ENCODE measurements around the gene OSCP1. TPM values are rescaled to one million over a fixed set of nuclear protein-coding genes. Genes with fewer than 3 reads are reported as not detected.
A peak's percentile ranks its signal among the peaks of the same experiment; 100 is the strongest.

Gene OSCP1
- total RNA-seq, 1 experiment from 2014 or later: 1.8 TPM

DNA sequence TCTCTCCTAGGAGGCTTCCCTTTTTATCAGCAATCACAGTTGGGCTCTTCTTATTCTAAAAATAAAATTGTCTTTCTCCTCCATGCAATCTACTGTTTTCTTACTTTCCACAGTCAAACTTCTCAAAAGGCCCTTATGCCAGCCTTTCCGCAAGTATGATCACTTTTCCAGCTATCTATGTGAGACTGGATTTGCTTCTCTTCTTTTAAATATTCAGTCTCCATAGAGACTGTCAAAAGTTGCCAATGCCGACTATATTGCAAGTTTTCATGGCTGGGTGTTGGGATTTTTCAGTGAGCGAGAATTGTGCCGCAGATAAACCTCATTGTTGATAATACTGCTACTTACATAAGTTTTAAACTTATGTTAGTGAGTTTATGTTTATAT lies 47.8 kb downstream of the OSCP1 start:
- no peak for DNase-seq (ENCODE audit: low read depth)

DNA sequence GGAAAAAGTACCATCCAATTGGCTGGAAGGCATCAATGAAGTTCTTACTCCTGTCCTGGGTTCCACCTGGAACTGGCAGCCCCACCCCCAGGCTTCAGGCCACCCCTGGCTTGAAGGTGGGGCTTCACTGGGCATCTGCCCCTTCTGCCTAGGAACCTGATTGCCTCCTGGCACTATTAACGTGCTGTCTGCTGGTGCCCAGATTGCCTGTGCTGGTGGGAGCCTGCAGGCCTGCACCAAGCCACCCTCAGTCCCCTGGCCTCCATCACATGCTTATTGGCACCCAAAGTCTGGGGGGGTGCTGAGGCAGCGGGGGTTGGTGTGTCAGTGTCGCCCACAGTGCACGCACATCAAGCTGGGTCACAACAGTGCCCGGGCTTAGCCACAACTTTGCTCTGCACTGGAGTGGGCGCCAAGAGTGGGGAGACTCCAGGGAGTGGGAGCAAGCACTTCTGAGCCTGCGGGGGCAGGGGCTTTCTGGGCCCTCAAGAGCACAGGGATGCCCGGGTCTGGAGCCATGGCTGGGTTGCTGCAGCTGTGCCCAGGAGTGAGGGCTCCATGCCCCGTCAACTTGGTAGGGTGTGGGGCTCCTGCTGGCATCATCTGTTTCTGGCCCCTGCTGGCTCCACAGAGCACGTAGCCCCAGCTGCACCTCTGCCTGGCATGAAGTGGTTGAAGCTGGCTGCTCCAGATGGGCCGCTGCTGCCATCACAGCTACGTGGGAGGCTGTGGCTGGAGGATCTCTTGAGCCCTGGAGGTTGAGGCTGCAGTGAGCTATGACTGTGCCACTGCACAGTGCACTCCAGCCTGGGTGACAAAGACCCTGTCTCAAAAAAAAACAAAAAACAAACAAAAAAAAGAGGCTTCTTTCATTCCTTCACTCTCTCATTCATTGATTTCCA lies 48.4 kb downstream of the OSCP1 start:
- no peak for DNase-seq (ENCODE audit: low read depth)

DNA sequence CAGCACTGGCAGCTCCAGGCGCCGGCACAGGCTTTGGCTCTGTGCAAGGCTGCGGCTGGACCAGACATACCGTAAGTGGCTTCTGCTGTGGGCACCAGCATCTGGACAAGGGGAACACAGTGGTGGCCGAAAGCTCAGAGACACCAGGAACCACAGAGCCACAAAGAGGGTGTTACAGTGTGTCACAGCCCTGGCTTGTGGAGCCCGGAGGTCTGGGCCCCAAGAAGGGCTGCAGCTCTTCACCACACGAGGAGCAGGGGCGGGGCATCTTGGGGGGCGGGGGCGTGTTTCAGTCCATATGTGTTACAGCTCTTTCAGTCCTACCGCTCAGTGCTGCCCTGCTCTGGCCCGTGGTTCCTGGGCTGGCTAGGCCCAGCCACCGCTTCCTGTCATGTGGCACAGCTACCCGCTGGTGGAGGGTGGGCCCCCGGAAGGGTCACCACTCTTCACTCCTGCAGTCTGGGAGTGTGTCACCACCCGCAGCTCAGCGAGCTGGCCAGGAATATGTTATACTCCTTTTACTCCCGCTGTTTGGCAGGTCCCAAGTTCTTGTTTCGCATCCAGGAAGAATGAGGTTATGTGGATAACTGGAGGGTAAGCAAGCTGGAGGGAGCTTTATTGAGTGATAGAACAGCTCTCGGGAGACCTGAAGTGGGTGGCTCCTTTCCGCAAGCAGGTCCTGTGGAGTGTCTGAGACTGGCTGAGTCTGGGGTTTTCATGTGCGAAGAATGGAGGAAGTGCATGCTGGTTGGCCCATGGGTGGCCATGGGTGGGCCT lies 49.2 kb downstream of the OSCP1 start:
- DNase-seq (ENCODE audit: low read depth): peak; percentile 97

DNA sequence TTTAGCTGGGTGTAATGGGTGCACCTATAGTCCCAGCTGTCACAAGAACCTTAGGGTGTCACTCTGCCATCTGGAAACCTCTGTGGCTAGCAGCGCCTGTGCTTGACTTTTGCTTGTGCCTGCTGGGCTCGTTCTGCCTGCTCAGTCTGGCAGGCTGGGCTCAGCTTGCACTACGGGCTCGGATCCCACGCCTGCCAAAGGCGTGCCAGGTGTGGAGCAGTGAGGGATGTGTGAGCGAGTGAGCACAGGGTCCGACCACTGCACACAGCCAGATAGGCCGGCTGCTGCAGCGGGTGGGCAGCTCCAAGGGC lies 49.8 kb downstream of the OSCP1 start:
- no peak for DNase-seq (ENCODE audit: low read depth)

DNA sequence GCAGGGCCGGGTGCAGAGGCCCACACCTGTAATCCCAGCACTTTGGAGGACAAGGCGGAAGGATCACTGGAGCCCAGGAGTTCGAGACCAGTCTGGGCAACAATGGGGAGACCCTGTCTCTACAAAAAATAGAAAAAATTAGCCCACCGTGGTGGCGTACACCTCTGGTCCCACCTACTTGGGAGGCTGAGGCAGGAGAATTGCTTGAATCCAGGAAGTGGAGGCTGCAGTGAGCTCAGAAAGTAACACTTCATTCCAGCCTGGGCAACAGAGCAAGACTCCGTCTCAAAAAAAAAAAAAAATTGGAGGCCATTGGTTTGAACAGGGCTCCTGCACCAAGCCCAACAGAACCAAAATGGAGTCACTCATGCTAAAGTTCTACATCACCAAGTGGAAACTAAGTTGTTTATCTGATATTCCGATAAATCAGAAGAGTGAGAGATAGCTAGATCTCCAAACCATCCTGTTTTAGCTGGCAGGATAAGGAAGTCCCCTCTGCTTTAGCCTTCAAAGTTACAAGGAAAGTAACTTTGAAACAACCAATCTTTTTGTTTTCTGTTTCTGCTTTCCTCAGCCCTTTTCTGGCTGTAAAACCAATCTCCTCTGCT lies 51.8 kb downstream of the OSCP1 start:
- DNase-seq (ENCODE audit: low read depth): no peak

DNA sequence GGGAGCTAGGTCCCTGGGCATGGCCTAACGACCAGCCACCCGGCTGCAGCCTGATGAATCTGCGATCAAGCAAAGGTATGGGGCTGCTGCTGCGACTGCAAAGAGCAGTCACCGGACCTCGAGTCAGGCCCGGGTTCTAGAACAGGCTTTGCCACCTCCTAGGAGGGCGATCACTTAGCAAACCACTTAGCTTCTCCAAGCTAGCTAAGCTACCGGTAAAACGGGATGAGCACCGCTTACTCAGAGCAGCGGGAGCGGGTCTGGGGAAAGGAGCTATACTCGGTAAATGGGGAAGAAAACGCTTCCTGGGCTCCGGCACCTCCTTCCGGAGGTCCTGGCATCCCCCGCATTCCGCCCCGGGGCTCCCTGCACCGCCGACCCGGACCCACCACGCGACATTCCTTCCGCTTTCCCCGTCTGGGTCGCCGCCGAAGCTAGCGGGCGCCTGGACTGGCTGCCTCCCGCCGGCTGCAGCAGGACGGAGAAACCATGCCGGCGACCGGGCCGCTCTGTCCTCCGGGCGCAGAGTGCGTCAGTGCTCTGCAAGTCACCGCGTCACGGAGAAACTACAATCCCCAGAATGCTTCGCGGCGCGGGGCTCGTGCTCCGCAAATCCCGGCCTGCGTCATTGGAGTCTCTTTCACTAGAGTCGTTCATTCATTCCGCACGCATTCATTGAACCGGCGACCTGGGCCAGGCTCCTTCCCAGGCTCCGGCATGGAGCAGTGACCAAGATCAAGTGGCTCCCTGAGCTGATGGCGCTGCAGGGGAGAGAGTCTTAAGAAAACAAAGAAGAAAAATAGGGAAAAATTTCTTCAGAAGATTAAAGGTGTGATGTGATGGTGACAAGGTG lies 52.6 kb downstream of the OSCP1 start, which contains the start of gene LSM10:
LSM10 (minus strand) TSS at position 531 of the 853 bp plus-strand sequence. CDS start 3,779 bp downstream, outside the sequence.
- peak; percentile 92 for DNase-seq (ENCODE audit: low read depth)

DNA sequence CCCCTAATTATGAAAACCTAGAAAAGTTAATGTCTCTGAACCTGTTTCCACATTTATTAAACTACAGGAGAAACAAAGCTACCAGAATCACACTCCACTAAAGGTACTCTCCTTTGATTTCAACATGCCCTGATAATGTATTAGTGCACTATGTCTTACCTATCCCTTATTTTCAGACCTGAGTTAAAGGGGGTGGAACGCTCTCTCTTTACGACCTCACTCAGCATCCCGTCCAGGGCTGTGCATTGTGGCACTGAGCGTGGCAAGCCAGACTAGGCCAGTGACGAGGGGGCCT lies 53.2 kb downstream of the OSCP1 start:
- DNase-seq (ENCODE audit: low read depth): no peak

DNA sequence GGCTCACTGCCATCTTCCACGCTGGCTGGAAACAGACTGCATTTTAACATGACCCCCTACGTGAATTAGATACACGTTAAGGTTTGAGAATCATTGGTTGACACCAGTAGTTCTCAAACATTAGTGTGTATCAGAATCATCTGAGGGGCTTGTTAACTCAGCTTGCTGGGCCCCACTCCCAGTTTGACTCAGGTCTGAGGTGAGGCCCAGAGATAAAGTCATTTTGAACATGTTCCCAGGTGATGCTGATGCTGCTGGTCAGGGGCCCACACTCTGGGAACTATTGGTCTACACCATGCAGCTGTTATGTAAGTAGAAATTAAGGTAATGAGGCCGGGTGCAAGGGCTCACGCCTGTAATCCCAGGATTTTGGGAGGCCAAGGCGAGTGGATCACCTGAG lies 53.9 kb downstream of the OSCP1 start:
- DNase-seq (ENCODE audit: low read depth): no peak

DNA sequence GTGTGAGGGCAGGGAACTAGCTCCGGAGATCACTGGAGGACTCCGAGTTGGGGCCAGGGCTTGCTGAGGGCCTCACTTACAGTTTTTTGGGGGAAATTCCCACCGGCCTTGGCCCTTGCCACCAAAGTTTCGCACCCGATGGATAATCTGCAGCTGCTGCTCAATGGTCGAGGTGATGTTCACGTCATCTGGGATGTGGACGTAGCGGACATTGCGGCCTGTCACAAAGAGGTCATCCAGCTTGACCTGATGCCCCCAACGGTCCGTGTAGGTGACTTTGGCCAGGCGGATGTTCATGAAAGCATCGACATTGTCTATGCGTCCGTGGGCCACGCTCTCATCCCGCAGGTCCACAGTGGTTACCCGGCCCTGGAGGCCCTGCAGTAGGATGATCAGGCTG lies 56.6 kb downstream of the OSCP1 start:
- DNase-seq (ENCODE audit: low read depth): no peak

DNA sequence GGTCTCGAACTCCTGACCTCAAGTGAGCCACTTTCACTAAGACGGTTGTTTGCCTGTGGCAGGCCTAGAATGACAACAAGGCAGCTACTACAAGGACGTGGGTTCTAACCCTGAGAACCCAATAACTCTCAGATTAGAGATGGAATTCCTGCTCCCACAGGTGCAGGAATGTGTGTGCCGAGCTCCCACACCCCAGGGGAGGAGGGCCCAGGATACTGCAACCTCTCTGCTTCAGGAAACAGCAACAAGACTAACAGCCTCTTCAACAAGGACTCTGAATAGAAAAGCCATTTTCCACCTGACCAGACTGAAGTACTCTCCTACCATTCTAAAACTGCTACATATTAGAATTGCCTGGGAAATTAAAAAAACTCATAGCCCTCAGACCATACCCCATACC lies 57.4 kb downstream of the OSCP1 start:
- no peak for DNase-seq (ENCODE audit: low read depth)

DNA sequence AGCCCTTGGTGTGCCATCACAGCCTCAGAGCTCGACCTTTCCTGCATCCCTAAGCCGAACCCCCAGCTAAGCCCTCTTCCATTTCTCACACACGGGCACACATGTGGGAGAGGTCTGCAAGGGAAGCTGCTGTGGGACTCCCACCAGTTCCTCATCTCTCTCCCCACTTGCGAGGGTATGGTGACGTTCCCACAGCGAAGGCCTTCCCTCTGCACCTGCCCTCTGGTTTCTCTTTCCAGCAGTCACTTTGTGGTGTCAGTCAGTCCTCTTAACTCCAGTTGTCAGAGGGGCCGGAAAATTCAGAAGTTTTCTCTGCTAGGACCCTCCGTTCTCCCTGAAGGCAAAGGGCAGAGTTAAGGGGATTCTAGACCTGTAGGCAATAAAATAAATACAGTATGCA lies 59.0 kb downstream of the OSCP1 start:
- DNase-seq (ENCODE audit: low read depth): no peak

DNA sequence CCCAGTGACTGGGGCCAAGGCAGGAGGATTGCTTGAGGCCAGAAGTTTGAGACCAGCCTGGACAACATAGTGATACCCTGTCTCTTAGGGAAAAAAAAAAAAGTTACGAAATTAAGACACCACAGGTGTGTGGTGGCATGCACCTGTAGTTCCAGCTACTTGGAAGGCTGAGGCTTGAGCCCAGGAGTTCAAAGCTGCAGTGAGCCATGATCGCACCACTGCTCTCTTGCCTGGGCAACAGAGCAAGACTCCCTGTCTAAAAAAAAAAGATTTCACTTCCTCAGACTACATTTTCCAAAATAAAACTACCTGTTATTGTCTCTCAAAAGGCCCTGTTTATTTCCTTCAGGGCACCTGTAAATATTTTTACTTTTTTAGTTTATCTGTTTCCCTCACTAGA lies 59.8 kb downstream of the OSCP1 start:
- DNase-seq (ENCODE audit: low read depth): no peak

DNA sequence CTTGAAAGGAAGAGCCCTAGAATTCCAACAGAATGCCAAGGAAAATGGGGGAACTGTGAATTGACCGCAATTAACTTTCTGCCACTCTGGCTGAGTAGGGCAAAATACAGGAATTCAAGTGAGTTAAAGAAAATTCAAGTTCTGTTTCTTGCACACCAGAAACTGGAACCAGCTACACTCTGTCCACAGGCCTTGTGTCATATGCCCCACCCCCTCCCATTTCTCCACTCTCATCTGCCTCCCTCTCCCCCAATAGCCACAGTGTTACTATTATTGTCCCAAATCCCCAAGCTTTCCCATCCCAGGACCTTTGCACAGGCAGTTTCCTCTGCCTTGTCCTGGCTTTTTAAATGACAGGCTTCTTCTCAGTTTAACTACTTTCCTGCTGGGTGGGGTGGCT lies 60.3 kb downstream of the OSCP1 start:
- DNase-seq (ENCODE audit: low read depth): no peak

DNA sequence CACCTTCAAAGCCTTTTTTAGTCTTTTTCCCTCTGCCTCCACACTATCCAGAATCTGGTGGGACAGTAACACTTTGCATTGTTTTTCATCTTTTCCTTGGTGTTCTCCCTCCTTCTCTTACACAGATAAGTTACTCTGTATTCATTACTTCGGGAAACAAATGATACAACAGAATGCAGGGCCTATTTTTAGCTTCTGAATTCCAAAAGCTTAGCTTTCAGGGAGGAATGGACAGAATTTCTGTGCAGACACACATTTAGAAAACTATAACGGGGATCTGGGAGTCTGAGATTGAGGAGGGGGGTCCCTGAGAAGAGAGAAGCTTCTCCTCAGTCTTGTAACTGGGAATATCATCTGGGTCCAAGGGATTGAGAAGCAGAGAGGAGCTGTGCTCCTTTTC lies 61.0 kb downstream of the OSCP1 start:
- no peak for DNase-seq (ENCODE audit: low read depth)

DNA sequence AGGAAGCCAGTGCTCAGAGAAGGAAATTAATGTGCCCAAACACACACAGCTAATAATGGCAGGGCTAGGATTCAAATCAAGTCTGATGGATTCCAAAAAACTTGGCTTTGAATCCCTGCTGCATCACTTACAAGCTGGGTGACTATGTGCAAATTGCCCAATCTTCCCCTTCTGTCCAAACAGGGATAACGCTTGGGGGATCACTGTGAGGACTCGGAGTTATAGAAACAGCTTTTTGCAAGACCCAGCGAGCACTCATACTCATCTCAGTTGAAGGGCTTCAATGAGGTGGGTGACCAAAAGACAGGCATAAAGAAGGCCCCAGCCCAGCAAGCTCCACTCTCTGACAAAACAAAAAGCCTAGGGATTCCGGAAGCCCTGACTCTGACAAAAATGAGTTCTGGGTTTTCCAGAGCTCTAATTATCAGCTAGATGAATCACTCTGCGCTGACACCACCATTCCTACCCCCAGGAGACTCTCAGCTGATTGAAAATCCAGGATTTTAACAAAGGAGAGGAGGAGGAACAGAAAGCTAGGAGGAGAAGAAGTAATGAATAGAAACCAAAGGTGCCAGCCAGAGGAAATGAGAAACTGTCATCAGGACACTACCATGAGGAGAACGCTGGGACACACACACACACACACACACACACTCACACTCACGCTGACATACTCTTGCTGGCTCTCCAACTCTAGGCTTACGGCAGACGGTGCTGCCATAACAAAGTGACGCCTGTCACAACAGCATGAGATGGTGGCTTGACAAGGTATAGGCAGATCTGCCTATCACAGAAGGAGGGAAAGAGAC lies 62.9 kb downstream of the OSCP1 start:
- peak; percentile 74 for DNase-seq (ENCODE audit: low read depth)

DNA sequence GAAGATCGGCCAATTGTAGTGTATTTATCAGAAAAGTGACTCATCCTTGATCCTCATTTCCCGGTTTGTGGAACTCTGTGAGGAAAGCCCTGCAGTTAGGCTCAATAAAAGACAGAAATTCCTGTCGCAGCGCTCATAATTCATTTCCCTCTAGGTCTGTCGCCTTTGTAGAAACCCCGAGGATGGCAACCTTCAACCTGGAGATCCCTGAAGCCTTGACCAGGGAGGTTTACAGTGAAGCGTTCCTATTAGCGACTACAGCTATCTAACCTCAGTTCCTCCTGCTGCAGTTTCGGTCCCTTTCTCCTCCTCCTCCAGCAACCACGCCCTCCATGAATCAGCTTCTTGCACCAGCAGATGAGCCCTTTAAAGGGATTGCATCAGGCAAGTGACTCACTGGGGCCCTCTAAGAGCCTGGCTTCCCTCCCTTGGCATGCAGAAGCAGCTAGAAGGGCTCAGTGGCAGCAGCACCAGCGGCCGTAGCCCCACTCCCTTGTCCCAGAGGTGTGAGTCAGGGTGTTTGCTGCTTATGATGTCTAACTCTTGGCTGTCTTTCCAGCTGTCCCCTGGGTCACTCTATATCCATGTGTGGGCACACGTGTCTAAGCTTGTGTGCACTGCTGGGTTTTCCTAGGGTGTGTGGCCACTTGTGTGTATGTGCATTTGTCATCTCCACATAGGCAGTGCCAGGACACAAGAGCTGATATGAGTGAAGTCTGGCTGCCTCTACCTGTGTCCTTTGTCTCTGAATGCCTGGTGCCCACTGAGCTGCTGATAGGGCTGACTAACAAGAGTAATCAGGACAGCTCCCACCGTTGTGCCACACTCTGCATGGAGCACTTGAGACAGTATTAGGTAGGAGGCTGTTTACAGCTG lies 63.7 kb downstream of the OSCP1 start:
- DNase-seq (ENCODE audit: low read depth): peak; percentile 100

DNA sequence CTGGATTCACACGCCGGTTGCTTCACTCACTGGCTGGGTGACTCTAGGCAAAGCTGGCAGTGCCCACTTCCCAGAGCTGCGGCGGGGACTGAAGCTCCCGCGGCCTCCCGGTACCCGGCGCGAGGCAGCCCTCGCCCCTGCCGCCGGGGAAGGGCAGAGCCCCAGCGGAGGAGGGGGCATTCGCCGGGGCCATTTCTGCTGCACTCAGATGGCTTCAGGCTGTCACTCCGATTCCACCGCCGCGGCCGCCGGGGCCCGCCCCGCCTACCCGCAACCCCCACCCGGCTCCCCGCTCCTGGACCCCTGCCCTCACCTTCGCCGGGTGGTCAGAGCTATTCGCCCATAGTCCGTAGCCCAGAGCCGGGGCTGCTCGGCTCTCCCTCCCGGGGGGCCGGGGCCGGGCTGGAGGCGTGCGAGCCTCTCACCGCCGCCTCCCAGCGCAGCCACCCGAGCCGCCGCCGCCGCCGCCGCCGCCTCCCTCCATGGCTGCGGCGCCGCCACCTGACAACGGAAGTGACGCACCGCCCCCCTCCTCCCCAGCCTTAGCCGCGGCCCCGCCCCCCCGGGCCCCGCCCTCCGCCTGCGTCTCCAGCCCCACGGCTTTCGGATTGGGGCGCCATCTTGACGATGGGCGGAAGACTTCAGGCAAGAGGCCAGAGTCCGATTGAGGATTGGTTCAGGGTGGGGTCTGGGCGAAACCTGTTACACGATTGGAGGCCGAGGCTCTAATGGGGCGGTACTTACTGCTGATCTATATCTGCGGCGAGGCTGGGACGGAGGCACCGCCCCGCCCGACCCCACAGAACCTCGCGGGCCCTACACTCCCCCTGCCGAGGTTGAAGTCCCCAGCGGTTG lies 64.6 kb downstream of the OSCP1 start, which contains the start of gene STK40:
STK40 (minus strand) TSS at position 515 of the 855 bp plus-strand sequence. CDS start 24,592 bp downstream, outside the sequence.
- peak; percentile 98 for DNase-seq (ENCODE audit: low read depth)
